Ishikawa (cell line): ENCODE results near the gene TEX261.

Source experiments
- CEBPB ChIP-seq: IDR thresholded peaks from 2 replicates; pipeline ENCODE4 v1.6.1; 2012
- CREB1 ChIP-seq: IDR thresholded peaks from 2 replicates; pipeline ENCODE4 v1.6.1; 2012; ENCODE audit warnings: low read depth
- EGR1 ChIP-seq: IDR thresholded peaks from 2 replicates; pipeline ENCODE4 v1.6.1; 2012
- EP300 ChIP-seq: IDR thresholded peaks from 2 replicates; pipeline ENCODE4 v1.6.1; 2012; ENCODE audit warnings: borderline replicate concordance
- FOXM1 ChIP-seq: IDR thresholded peaks from 2 replicates; pipeline ENCODE4 v1.6.1; 2012; ENCODE audit warnings: low read depth, borderline replicate concordance
- NFIC ChIP-seq: IDR thresholded peaks from 2 replicates; pipeline ENCODE4 v1.6.1; 2012
- RAD21 ChIP-seq: IDR thresholded peaks from 2 replicates; pipeline ENCODE4 v1.6.1; 2012; ENCODE audit warnings: low read depth
- TAF1 ChIP-seq: IDR thresholded peaks from 2 replicates; pipeline ENCODE4 v1.6.1; 2012; ENCODE audit warnings: low read depth, mild to moderate bottlenecking
- TCF12 ChIP-seq: IDR thresholded peaks from 2 replicates; pipeline ENCODE4 v1.6.1; 2012; ENCODE audit warnings: low read depth
- TEAD4 ChIP-seq: IDR thresholded peaks from 2 replicates; pipeline ENCODE4 v1.6.1; 2012
- USF1 ChIP-seq: IDR thresholded peaks from 2 replicates; pipeline ENCODE4 v1.6.1; 2012
- YY1 ChIP-seq: IDR thresholded peaks from 2 replicates; pipeline ENCODE4 v1.6.1; 2012; ENCODE audit warnings: low read depth
- ZBTB7A ChIP-seq: IDR thresholded peaks from 2 replicates; pipeline ENCODE4 v1.6.1; 2012; ENCODE audit warnings: low read depth
- TF ChIP-seq, protein P1 (sequence below): IDR thresholded peaks from 2 replicates; pipeline ENCODE4 v1.6.1; 2012; ENCODE audit warnings: low read depth, mild to moderate bottlenecking
- TF ChIP-seq, protein P2 (sequence below): IDR thresholded peaks from 2 replicates; pipeline ENCODE4 v1.6.1; 2012

Gene TEX261

GRCh38 chr2:71000780-71001591, 6.3 kb upstream of the TEX261 start:
- TF ChIP-seq RAD21 (peak; percentile 51), EGR1 (no peak), FOXM1 (no peak)

DNA sequence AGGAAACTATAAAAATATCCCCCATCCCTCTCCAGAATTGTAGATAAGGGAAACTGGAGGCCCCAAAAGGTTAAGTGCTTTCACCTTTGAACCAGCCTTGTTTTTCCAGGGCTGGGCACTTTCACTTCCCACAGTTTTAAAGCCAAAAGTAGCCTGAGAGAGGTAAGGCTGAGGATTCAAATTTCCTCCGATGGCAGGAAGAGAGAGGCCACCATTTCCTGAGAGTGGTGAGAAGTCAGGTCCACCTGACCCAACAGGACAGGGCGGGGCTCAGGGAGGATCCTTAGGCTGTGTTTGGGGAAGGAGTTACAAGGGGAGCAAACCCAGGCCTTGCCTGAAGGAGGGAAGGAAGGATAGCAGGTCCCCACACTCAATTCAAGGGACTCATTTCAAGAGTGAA, 4.7 kb upstream of the TEX261 start:
- TF ChIP-seq YY1 (no peak), RAD21 (no peak), ZBTB7A (no peak), NFIC (no peak), TCF12 (no peak)
- TF ChIP-seq, protein P1, sequence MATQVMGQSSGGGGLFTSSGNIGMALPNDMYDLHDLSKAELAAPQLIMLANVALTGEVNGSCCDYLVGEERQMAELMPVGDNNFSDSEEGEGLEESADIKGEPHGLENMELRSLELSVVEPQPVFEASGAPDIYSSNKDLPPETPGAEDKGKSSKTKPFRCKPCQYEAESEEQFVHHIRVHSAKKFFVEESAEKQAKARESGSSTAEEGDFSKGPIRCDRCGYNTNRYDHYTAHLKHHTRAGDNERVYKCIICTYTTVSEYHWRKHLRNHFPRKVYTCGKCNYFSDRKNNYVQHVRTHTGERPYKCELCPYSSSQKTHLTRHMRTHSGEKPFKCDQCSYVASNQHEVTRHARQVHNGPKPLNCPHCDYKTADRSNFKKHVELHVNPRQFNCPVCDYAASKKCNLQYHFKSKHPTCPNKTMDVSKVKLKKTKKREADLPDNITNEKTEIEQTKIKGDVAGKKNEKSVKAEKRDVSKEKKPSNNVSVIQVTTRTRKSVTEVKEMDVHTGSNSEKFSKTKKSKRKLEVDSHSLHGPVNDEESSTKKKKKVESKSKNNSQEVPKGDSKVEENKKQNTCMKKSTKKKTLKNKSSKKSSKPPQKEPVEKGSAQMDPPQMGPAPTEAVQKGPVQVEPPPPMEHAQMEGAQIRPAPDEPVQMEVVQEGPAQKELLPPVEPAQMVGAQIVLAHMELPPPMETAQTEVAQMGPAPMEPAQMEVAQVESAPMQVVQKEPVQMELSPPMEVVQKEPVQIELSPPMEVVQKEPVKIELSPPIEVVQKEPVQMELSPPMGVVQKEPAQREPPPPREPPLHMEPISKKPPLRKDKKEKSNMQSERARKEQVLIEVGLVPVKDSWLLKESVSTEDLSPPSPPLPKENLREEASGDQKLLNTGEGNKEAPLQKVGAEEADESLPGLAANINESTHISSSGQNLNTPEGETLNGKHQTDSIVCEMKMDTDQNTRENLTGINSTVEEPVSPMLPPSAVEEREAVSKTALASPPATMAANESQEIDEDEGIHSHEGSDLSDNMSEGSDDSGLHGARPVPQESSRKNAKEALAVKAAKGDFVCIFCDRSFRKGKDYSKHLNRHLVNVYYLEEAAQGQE = no peak

- TF ChIP-seq TEAD4 (no peak), RAD21 (no peak), ZBTB7A (no peak; the same call in 1 of the 2 replicates), EP300 (no peak), USF1 (no peak), YY1 (no peak), EGR1 (no peak)
- TF ChIP-seq, protein P1 = no peak
These were observed 705 bp upstream of the TEX261 start for GRCh38 chr2:70995426-70995729.

- TF ChIP-seq TCF12 (no peak), EGR1 (peak; percentile 76)
These were observed 519 bp downstream of the TEX261 start for GRCh38 chr2:70994009-70994698.

DNA sequence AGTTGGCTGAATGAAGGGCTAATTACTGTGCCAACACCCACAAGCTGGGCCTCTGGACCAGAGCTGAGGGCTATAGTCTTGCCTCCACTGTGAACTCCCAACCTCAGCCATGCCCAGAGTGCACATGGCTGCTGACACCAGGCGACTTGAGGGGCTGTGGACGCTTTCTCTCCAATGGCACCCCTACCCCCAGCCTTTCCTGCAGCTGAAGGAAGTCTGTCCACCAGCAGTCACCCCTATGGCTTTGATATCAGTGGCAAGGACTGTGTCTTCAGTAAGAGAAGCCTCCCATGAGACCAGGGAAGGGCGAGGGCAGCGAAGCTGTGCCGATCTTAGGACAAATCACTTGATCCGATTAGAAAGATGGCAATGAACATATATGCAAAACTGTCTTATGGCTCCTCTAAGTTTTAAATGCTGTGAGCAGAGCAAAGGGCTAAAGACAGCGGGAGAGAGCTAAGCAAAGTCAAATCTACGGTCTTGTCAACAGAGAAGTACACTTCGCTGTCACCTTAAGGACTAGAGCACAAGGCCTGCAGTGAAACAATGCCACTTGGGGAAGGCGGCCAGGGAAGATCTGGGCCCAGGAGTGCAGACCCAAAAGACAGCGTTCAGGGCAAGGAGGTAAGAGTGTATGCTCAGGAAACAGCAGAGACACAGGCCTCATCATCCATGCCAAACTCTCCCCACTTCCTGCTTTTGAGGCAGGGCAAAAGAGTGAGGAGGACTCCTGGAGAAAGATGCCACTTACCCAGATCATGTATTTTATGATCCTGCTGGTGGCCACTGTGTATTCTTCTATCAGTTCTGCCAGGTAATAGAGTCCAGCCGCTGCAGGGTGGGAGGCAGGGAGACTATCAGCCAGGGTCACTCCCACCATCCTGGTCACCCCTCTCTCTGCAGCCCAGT, 1.5 kb downstream of the TEX261 start:
- TF ChIP-seq NFIC (no peak), USF1 (no peak), TAF1 (no peak), RAD21 (no peak), FOXM1 (no peak), CEBPB (no peak), YY1 (no peak)
- TF ChIP-seq, protein P2, sequence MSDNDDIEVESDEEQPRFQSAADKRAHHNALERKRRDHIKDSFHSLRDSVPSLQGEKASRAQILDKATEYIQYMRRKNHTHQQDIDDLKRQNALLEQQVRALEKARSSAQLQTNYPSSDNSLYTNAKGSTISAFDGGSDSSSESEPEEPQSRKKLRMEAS = no peak

DNA sequence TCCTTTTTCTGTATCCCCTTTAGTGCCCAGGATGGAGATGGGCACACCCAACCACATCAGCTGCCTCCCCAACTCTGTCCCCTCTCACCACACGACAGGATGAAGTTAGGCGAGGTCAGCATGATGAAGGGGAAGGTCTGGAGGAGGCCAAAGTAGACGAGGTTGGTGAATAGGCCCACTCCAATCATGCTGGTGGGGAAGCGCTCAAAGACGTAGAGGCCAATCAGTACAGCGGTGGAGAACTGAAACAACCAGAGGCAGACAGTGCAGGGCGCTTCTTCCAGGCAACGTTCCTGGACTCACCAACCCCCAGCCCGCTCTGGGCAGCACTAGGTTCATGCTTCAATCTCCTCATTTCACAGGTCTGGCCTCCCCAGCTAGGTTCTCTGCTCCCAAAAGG, 2.9 kb downstream of the TEX261 start:
- TF ChIP-seq TCF12 (no peak), NFIC (no peak), FOXM1 (no peak), TEAD4 (no peak), EGR1 (no peak), ZBTB7A (no peak), RAD21 (no peak), CEBPB (no peak), YY1 (no peak), EP300 (no peak), CREB1 (no peak), USF1 (no peak), TAF1 (no peak)
- TF ChIP-seq, protein P2 = no peak
- TF ChIP-seq, protein P1 = no peak
